GM18867 (cell line): ENCODE measurements around the gene RPL14.
"Not testable (repeated sequence)": the region's sequence is repeated elsewhere in the genome, so short reads cannot be mapped to it uniquely, and the experiment has no call there.

Experiments
- ATAC-seq: cut with Tn5 transposase; IDR thresholded peaks from one replicate; pipeline ENCODE4 v1.9.1; 2021; ENCODE audit warnings: mild to moderate bottlenecking, moderate library complexity; ENCODE audit not compliant: unreplicated experiment

Gene RPL14

GRCh38 chr3:40456940-40457823, at the start of gene RPL14:
TSS of gene RPL14 (plus strand) at chr3:40457339. CDS start at chr3:40457472, 133 bp downstream.
- peak; percentile 70 for ATAC-seq

- no peak for ATAC-seq
These were observed 49.5 kb upstream of the RPL14 start for GRCh38 chr3:40407611-40408010.

- no peak for ATAC-seq
These were observed 42.9 kb upstream of the RPL14 start for GRCh38 chr3:40414270-40414669.

GRCh38 chr3:40417845-40418543, 39.1 kb upstream of the RPL14 start:
- no peak for ATAC-seq

- no peak for ATAC-seq
These were observed 34.3 kb upstream of the RPL14 start for GRCh38 chr3:40422861-40423260.

- no peak for ATAC-seq
These were observed 30.0 kb upstream of the RPL14 start for GRCh38 chr3:40427045-40427669.

GRCh38 chr3:40432793-40433192, 24.3 kb upstream of the RPL14 start:
- no peak for ATAC-seq

- no peak for ATAC-seq
These were observed 19.2 kb upstream of the RPL14 start for GRCh38 chr3:40437889-40438288.

- no peak for ATAC-seq
These were observed 12.1 kb upstream of the RPL14 start for GRCh38 chr3:40445062-40445461.

- no peak for ATAC-seq
These were observed 11.3 kb upstream of the RPL14 start for GRCh38 chr3:40445880-40446279.

- no peak for ATAC-seq
These were observed 6.7 kb upstream of the RPL14 start for GRCh38 chr3:40450438-40450837.

- ATAC-seq = no peak
These were observed 5.6 kb upstream of the RPL14 start for GRCh38 chr3:40451551-40451950.

- ATAC-seq = no peak
These were observed 5.1 kb upstream of the RPL14 start for GRCh38 chr3:40452057-40452456.

GRCh38 chr3:40452562-40452875, 4.6 kb upstream of the RPL14 start:
- no peak for ATAC-seq

- peak; percentile 93 for ATAC-seq
These were observed 4.0 kb upstream of the RPL14 start for GRCh38 chr3:40452876-40453730.

GRCh38 chr3:40453933-40454332, 3.2 kb upstream of the RPL14 start:
- no peak for ATAC-seq

GRCh38 chr3:40455328-40455727, 1.8 kb upstream of the RPL14 start:
- ATAC-seq = no peak

- ATAC-seq = no peak
These were observed 730 bp upstream of the RPL14 start for GRCh38 chr3:40456279-40456939.

GRCh38 chr3:40458473-40458872, 1.3 kb downstream of the RPL14 start:
- ATAC-seq = no peak

GRCh38 chr3:40460481-40460880, 3.3 kb downstream of the RPL14 start:
- not testable (repeated sequence) for ATAC-seq
